ENCODE measurements around the gene OR4F17. TPM values are rescaled to one million over a fixed set of nuclear protein-coding genes. Genes with fewer than 3 reads are reported as not detected.

The OR4F17 gene
- total RNA-seq, 1 donor from 2014 or later: not detected

Other genes starting within 250 kb of the OR4F17 start
- gene PLPP2, start 184.3 kb downstream of the OR4F17 start, total RNA-seq (ENCODE audit: low replicate concordance): 2.5 TPM in 1 of 2 replicates, not detected in the other
- 12.9 and 20.6 TPM in 2 replicates for gene MIER2, start 237.7 kb downstream of the OR4F17 start, total RNA-seq (ENCODE audit: low replicate concordance)